ENCODE measurements around the gene TFAP2D.

The TFAP2D gene

GRCh38 chr6:50721978-50722377 lies 8.7 kb downstream of the TFAP2D start:
- no peak for ATAC-seq

- no peak for ATAC-seq
Observed at GRCh38 chr6:50722829-50723554, 9.7 kb downstream of the TFAP2D start.

DNA sequence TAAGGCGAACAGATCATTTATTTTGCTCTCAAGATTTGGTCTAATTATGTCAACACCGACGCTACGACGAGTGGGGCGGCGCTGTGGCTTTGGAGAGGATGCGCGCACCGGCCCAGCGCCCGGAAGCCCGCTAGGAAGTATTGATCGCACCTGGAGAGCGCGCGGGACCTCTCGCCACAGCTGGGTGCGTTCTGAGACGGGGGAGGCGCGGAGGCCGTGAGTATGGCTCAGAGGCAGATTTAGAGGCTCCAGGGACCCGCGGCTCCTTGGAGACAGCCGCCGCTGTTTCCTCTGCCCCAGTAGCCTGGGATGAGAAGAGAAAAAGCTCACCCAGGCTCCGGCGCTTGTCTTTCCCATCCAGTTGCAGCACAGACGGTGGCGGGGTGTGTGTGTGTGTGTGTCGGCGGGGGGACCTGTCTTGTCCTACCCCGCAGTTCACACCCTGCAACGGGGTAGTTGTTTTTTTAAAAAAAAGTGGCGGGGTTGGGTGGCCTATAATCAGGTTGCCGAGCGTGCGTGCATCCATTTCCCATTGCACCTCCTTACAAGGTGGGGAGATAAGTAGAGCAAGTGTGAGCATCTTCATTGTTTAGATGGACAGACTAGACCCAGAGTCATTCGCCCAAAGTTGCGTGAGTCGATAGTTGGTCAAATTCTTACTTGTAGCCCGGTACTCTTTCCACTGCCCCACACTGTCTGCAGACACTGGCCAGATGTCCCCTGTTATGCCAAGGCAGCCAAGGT lies 11.2 kb downstream of the TFAP2D start:
- ATAC-seq, result no peak

DNA sequence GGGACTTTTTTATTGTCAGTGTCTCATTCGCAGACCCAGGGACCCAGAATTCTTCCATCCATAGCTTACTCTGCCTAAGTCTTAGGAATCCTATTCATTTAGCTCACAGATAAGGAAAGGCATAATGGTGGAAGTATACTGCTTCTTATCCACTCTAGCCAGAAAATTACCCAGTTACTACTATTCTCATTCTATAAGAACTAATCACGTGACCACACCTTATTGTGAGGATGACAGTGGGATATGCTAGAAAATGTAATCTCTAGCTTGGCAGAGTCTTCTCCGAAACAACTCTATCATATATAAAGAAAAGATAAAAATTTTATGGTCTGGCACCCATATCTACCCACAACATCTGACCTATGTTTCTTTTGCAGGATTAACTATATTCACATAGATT lies 21.2 kb downstream of the TFAP2D start:
- ATAC-seq, result no peak

GRCh38 chr6:50742161-50742560 lies 28.8 kb downstream of the TFAP2D start:
- ATAC-seq, result no peak

DNA sequence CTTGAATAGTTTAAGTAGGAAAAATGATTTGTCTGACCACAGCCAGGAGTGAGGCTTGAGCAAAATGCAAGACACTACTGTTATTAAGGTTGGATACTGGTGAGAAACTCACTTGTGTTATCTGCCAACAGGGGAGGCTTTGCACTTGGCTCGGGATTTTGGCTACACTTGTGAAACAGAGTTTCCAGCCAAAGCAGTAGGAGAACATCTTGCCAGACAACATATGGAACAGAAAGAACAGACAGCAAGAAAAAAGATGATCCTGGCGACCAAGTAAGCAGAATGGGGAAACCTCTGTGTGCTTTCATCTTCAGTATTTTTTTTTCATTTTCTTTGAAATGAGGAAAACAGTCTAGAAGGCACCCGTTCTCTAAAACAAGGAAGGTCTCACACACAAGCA lies 31.6 kb downstream of the TFAP2D start:
- no peak for ATAC-seq

GRCh38 chr6:50762798-50763197 lies 49.5 kb downstream of the TFAP2D start:
- ATAC-seq, result no peak

GRCh38 chr6:50778696-50779095 lies 65.4 kb downstream of the TFAP2D start:
- no peak for ATAC-seq

DNA sequence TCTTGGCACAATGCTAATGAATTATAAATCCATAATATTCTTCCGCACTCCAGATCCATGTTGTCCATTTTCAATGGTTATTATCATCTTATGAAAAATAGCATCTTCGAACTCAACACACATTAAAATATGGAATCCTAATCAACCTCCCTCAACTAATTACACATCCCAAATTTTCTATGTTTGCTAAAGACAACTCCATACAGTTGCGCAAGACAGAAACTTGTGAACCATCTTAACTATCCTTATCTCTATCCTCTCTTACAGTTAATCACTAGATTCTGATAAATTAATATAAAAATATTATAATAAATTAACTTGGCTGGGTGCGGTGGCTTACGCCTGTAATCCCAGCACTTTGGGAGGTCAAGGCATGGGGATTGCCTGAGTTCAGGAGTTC lies 67.1 kb downstream of the TFAP2D start:
- ATAC-seq, result no peak

DNA sequence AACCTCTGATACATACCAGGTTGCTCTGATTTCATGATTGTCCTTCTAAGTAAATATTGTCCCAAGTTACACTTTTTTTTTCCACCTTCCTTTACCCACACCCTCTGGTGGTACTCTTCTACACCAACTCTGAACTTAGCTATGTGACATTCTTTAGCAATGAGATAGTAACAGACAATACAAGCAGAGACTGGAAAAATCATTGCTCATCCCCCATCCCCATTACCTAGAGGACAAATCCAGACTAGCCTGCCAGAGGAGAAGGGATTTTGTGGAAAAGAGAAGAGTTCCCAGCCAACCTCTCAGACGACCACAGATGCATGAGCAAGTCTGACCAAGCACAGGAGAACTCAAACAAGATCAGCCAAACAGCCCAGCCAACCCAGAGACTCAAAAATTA lies 72.6 kb downstream of the TFAP2D start:
- ATAC-seq, result no peak

- ATAC-seq, result no peak
Observed at GRCh38 chr6:50791900-50792508, 78.7 kb downstream of the TFAP2D start.

GRCh38 chr6:50792771-50793170 lies 79.4 kb downstream of the TFAP2D start:
- no peak for ATAC-seq

GRCh38 chr6:50795574-50795973 lies 82.2 kb downstream of the TFAP2D start:
- no peak for ATAC-seq

DNA sequence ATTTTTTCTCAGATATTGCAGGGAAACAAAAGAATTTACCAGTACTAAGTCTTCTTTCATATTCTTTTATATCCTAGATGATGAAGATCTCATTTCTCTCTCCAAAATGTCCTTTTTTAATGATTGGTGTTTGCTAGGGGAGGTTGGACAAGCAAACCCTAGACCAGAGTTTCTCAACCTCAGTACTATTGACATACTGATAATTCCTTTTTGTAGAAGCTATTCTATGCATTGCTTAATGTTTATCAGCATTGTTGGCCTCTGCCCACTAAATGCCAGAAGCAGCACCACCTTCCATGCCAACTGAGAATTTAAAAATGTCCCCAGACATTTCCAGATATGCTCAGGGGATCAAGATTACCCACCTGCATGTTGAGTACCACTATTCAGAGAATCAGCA lies 91.0 kb downstream of the TFAP2D start:
- no peak for ATAC-seq

DNA sequence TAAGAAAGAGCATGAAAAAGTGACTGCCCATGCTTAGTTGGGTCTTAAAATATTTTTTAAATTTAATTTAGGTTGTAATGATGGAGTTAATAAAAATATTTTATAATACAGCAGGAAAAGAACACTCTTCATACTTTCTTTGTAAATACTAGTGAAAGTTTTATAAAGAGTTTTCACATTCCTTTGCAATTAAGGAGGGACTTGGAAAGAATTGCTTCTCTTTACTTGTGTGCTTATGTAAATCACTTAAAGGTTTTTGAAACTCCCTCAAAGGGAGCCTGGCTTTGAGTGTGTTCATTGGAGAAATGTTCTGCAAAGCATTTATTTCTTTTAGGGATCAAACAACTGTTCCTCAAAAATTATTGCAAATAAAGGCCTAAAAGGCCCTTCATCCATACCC lies 93.7 kb downstream of the TFAP2D start:
- ATAC-seq, result no peak

DNA sequence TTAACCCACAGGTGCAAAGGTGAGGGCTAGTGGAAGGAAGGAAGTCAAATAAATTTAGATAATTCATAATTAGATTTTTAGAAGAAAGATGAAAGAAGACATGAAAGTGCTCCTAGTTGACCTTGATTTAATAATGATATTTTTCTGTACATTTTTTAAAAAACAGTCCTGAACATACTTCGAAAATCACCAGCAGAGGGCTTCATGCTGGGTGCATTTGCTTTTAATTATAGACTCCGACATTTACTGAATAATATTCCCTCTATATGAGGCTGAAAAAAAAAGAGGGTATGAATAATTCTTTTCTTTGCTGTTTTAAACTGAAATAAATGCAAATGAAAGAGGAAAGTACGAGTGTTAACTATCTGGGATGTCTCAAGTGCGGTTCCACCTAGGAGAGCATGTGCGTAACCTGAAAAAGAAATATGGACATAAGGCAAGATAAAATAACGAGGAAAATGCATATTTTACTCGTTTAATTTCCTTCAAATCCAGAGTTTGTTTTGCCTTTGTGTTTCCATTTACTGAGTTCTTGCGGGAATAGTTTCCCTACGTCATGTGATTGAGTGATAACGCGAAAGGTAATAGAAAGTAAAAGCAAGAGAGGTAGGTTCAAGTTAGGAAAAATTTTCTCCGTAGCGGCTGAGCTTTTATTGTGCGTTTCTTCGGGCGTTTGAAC lies 102.2 kb downstream of the TFAP2D start:
- no peak for ATAC-seq

- ATAC-seq, result no peak
Observed at GRCh38 chr6:50816115-50816675, 102.9 kb downstream of the TFAP2D start.

GRCh38 chr6:50816947-50817645 lies 103.8 kb downstream of the TFAP2D start:
- no peak for ATAC-seq

GRCh38 chr6:50817646-50817950 lies 104.3 kb downstream of the TFAP2D start:
- no peak for ATAC-seq

DNA sequence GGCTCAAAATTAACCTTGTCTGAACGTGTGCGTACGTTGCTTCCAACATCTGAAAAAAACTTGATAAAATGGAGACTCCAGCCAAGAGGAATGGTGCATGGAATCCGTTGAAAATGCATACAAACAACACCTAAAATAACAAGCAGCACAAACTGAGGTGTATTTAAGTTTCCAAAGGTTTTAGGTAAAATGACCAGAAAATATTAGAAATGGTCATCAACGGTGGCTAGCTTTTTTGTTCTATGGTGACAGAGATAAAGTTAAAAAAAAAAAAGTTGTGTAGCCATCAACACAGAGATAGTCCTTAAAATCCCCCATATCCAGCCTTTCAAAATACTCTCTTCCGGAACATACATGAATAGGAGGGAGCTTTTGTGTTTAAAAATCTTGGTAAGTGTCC lies 104.7 kb downstream of the TFAP2D start:
- ATAC-seq, result no peak

DNA sequence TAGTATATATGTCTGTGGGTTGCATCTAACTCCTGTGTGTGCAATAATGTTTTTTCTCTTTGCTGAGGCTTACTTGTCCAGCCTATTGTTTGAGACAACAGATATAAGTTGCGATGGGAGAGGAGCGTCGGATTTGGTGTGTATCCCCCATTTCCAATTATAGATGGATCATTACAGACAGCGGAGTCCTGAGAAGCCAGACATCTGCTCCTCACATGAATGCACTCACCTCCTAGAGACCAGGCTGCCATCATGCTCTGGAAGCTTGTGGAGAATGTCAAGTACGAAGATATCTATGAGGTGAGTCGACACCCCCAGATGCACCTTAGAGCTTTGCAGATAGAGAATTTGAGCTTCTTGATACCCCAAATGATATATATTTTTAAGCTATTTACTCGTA lies 105.3 kb downstream of the TFAP2D start, which contains the start of gene TFAP2B:
Gene TFAP2B (plus strand): TSS at position 199 of the 400 bp plus-strand sequence. CDS start 21 bp downstream, at position 220.
- no peak for ATAC-seq

DNA sequence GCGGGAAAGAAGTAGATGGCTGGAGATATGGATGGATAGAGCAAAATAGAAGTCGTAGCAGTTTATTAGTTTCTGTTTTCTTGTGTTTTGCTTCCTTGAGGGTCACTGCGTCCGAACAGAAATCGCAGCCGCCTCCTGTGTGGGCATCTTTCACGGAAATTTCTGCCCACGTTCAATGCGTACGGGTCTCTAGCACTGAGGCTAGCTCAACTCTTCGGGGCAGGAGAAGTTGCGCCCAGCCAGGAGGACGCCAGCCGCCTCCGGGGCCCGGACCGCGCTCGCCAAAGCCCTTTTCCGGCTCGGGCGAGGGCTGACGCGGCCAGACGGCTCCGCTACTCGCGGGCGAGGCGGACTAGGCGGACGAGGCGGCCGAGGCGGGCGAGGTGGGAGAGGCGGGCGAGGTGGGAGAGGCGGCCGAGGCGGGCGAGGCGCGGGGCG lies 106.2 kb downstream of the TFAP2D start:
- no peak for ATAC-seq

Measured in activated CD4-positive, CD25-positive, alpha-beta regulatory T cell treated with anti-CD3 and anti-CD28 coated beads, Interleukin-2, amount 50 U/mL, for 24 hours (primary cell).